ENCODE measurements around the gene DNTT.

The DNTT gene

GRCh38 chr10:96311180-96311715 is 7.0 kb downstream of the DNTT start:
- FAIRE-seq = no peak

- FAIRE-seq = no peak
Measured at GRCh38 chr10:96313344-96313743, 9.1 kb downstream of the DNTT start.

- FAIRE-seq = no peak
Measured at GRCh38 chr10:96317067-96317833, 13.0 kb downstream of the DNTT start.

- no peak for FAIRE-seq
Measured at GRCh38 chr10:96319754-96320474, 15.7 kb downstream of the DNTT start.

GRCh38 chr10:96321822-96322221 is 17.6 kb downstream of the DNTT start:
- FAIRE-seq = no peak

GRCh38 chr10:96322275-96322674 is 18.0 kb downstream of the DNTT start:
- FAIRE-seq = no peak

GRCh38 chr10:96324447-96324846 is 20.2 kb downstream of the DNTT start:
- no peak for FAIRE-seq

GRCh38 chr10:96325719-96326373 is 21.6 kb downstream of the DNTT start:
- no peak for FAIRE-seq

- FAIRE-seq = no peak
Measured at GRCh38 chr10:96327462-96327861, 23.2 kb downstream of the DNTT start.

GRCh38 chr10:96333101-96333500 is 28.9 kb downstream of the DNTT start:
- peak; percentile 5 for FAIRE-seq

GRCh38 chr10:96334616-96335526 is 30.6 kb downstream of the DNTT start:
- FAIRE-seq = no peak

- FAIRE-seq = no peak
Measured at GRCh38 chr10:96337106-96337505, 32.9 kb downstream of the DNTT start.

GRCh38 chr10:96338279-96338925 is 34.2 kb downstream of the DNTT start:
- FAIRE-seq = no peak

- no peak for FAIRE-seq
Measured at GRCh38 chr10:96339383-96339782, 35.1 kb downstream of the DNTT start.

- peak; percentile 5 for FAIRE-seq
Measured at GRCh38 chr10:96339956-96340904, 36.0 kb downstream of the DNTT start.

- no peak for FAIRE-seq
Measured at GRCh38 chr10:96341219-96342182, 37.3 kb downstream of the DNTT start.

GRCh38 chr10:96342402-96342801 is 38.2 kb downstream of the DNTT start:
- no peak for FAIRE-seq

- no peak for FAIRE-seq
Measured at GRCh38 chr10:96344178-96344577, 39.9 kb downstream of the DNTT start.

GRCh38 chr10:96345222-96345621 is 41.0 kb downstream of the DNTT start:
- FAIRE-seq = no peak

All from colon (tissue), 2 donors.